Stimulated activated CD8-positive, alpha-beta memory T cell treated with anti-CD3 and anti-CD28 coated beads, Interleukin-12 subunit alpha, Interleukin-12 subunit beta, amount 100 ng/mL, for 24 hours (primary cell): Measurements from ENCODE around the gene CCDC74A.
"Not testable (repeated sequence)": the region's sequence is repeated elsewhere in the genome, so short reads cannot be mapped to it uniquely, and the experiment has no call there.

ENCODE experiments used
- DNase-seq: peaks from one replicate; pipeline ENCODE4 v3.0.0-alpha.2; 2020; ENCODE audit errors: extremely low read depth

Gene CCDC74A

GRCh38 chr2:131528981-131529863 is 1.5 kb downstream of the CCDC74A start:
- DNase-seq, result not testable (repeated sequence)

- DNase-seq, result not testable (repeated sequence)
These were observed 2.3 kb downstream of the CCDC74A start for GRCh38 chr2:131529864-131530445.

DNA sequence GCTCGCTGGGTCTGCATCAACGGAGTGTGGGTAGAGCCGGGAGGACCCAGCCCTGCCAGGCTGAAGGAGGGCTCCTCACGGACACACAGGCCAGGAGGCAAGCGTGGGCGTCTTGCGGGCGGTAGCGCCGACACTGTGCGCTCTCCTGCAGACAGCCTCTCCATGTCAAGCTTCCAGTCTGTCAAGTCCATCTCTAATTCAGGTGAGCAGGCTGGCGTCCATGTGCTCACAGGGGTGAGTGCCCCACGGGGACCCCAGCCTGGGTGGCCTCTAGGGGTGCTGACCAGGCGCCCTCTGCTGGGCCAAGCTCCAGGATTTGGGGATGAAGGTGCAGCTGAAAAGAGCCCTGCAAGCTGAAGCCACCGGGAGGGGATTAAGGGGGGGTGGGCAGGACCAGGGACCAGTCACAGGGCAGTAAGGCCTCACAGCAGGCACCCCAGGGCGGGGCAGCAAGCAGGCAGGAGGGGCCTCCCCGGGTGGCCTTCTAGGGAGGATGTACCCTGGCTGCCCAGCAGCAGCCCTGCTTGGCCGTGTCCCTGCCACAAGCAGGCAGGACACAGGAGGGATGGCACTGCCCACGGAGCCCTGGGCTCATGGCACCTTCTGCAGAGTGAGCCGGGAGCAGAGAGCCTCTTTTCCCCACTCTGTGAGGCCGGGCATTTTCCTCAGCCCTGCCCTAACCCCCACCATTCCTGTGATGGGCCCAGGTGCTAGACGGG is 3.1 kb downstream of the CCDC74A start:
- DNase-seq, result not testable (repeated sequence)

DNA sequence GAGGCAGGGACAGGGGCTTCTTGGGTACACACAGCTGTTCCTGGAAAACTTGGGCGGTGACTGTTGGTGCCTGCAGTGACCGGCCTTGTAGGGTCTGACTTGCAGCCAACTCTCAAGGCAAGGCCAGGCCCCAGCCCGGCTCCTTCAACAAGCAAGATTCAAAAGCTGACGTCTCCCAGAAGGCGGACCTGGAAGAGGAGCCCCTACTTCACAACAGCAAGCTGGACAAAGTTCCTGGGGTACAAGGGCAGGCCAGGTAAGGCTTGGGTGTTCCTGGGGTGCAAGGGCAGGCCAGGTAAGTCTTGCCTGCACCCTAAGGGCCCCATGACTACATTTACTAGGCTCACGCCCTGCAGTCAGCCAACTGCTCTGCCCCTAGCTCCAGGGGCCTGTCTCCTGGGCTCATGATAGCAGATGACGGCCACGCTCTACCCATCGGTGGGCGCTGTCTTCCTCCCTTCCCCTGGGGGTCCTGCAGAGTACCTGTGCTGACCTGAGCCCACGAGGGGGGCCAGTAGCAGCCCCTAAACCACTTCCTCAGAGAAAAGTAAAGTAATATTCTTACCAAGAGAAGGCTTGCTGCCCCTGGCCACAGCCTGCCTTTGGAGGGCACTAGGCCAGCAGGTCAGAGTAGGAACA is 4.0 kb downstream of the CCDC74A start:
- not testable (repeated sequence) for DNase-seq

DNA sequence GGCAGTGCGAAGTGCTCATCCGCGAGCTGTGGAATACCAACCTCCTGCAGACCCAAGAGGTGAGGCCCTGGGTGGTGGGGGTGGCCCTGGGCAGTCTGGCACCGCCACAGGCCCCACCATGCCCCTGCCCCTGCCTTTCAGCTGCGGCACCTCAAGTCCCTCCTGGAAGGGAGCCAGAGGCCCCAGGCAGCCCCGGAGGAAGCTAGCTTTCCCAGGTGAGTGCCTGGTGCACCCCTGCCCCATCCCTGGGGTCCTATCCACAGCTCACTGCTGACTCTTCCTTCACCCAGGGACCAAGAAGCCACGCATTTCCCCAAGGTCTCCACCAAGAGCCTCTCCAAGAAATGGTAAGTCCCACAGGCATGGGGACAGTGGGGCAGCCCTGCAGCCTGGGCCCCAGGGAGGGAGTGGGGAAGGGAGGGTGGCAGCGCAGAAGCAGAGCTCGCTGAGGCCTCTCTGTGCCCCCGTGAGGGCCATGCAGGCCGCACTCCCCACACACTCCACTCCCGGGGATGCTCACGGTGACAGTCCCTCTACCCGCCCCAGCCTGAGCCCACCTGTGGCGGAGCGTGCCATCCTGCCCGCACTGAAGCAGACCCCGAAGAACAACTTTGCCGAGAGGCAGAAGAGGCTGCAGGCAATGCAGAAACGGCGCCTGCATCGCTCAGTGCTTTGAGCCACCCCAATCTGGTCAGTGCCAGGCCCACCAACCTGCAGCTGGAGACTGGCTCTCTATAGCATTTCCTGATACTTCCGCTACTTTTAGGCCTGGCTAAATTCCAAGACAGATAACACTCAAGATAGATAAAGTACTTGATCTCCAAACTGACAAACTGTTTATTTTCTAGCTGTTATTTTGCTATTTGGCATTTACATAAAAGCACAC is 5.3 kb downstream of the CCDC74A start:
- DNase-seq, result not testable (repeated sequence)

- DNase-seq, result not testable (repeated sequence)
These were observed 6.1 kb downstream of the CCDC74A start for GRCh38 chr2:131533609-131534316.

GRCh38 chr2:131534317-131534672 is 6.6 kb downstream of the CCDC74A start:
- not testable (repeated sequence) for DNase-seq

DNA sequence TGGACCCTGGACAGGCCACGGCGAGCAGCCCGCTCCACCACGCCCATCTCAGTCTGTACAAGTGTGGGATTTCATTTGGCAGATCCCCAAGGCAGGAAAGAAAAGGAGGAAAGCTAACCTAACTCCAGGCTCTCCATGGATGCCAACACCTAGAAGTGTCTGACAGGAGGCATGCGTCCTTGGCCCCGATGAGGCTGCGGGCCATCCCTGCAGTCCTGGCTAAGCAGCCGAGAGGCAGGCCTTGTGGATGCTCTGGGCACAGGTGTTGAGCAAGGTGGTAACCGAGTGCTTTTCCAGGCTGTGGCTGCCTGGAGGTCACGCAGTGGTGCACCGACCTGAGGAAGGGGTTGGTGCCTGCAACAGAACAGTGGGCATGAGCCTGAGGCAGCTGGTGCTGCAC is 7.3 kb downstream of the CCDC74A start:
- DNase-seq, result not testable (repeated sequence)

DNA sequence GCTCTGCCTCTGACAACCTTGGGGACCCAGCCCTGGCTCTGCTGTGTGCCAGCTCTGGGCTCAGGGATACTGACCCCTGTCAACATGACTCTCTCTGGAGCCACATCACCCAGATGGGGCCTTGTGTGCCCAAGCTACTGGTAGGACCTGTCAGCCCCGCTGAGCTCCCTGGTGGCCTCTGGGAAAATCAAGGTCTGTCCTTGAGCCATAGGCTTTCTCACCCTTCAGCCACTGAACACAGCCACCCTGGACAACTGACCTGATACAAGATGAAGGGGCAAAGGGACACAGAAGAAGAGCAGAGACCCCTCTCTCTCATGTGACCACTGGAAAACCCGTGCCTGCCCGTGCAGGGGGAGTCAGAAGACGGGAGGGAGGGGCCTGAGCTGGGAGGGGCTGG is 7.8 kb downstream of the CCDC74A start:
- no peak for DNase-seq

DNA sequence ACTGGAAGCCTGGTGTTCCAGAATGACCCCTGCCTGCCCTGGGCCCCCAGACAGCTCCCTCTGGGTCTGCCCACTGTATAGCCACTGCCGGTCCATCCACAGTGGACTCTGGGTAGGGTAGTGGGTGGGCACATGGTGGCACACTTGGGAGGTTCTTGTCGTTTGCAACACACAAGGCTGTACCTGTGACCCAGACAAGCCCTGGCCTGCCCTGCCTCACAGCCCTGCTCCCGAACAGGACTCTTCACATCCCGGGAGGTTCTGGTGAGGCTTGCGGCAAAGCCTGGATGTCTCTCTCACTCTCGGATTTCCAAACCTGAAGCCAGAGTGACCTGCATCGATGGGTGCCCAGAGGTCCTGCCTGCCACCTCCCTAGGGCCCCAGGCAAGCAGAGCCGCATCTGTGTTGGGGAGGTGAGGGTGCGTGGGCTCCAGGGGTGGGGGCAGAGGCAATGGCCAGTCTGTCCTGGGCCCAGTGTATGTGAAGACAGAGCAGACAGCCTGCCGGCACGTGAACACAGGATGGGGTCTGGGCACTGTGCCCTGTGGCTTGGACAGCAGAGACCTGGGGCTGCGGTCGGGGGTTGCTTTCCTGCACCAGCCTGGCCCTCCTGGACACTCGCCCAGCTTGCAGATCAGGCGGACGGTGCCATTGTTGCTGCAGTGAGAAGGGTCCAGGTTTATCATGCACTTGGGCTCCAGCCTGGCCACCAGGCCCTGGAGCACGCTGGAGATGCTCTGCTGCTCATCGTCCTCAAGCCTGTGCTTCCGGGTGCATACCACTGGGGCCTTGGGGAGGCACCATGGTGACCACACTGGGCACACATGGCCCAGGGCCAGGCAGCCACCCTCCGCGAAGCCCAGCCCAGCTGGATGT is 8.5 kb downstream of the CCDC74A start:
- not testable (repeated sequence) for DNase-seq

- DNase-seq, result not testable (repeated sequence)
These were observed 9.2 kb downstream of the CCDC74A start for GRCh38 chr2:131536841-131537240.

DNA sequence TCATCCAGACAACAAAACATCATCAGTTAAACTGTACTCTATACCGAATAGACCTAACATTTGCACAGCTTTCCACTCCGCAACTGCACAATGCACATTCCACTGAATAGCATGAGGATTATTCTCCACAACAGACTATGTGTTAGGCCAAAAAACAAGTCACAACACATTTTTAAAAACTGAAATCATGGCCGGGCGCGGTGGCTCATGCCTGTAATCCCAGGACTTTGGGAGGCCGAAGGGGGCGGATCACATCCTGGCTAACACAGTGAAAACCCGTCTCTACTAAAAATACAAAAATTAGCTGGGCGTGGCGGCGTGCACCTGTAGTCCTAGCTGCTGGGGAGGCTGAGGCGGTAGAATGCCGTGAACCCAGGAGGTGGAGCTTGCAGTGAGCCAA is 11.2 kb downstream of the CCDC74A start:
- not testable (repeated sequence) for DNase-seq

- DNase-seq, result no peak
These were observed 15.0 kb downstream of the CCDC74A start for GRCh38 chr2:131542438-131543384.

DNA sequence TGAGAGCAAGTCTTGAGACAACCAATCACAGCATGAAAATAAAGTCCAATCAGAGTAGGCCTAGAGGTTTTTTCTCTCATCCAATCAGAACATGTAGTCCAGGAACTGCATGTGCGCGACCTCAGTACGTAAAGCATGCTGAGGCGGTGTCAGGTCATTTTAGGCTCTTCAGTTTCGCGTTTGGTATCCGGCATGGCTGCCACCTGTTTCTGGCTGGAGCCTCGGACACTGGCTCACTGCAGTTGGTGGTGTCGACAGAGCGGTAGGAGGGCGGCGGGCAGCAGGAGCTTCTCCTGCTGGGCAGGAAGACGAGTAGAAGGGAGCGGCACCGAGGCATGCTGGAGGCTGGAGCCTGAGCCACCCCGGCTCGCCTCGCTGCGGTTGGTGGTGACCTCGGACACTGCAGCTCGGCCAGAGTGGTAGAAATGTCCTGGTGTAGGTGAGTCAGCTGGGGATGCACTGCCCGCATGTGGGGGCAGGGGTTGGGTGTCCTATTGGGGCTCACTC is 15.8 kb downstream of the CCDC74A start:
- no peak for DNase-seq

DNA sequence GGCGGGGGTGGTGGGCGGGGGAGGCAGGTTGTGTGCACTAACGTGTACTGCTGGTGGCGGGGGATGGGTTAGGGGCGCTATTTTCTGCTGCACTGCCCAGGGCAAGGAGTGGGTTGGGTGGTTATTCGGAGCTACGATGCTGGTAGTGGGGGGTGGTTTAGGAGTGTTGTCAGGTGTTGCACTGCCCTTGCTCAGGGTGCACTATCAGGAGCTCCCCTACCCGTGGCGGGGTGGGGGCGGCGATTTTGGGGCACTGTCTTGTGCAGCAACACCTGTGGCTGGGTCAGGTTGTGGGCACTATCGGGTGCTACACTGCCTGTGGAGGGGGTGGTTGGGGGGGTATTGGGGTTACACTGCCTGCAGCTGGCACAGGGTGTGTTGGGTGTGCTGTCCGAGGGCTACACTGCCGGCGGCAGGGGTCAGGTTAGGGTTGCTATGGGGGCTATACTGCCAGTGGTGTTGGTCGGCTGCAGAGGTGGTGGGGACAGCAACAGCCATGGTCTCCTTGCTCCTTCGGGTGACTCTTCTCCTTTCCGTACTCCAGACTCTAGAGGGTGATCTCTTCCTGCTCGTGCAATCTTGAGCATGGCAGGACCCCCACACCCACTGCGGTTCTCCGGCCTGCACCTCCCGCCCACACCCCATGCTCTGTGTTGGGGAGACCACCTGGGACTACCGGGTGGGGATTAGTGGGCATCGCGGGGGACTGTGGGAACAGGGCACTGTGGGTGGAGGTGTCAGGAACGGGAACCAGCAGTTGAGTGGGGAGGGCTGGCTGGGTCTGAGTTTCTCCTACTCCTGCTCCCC is 16.5 kb downstream of the CCDC74A start:
- not testable (repeated sequence) for DNase-seq

DNA sequence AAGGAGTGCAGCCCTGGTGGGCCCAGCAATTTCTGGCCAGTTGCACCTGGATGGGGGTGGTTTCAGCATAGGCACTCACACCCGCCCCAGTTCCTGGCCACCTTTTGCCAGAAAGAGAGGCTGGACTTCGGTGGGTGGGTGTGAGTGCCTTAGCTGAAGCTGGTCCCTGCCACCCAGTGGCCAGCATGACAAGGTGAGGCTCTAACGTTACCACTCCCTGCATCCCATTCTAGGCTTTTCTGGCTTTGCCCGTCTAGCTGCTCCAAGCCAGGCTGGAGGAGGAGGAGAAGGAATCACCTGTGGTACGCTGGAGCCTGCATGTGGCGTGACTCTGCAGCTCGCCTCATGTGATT is 17.1 kb downstream of the CCDC74A start:
- DNase-seq, result not testable (repeated sequence)

DNA sequence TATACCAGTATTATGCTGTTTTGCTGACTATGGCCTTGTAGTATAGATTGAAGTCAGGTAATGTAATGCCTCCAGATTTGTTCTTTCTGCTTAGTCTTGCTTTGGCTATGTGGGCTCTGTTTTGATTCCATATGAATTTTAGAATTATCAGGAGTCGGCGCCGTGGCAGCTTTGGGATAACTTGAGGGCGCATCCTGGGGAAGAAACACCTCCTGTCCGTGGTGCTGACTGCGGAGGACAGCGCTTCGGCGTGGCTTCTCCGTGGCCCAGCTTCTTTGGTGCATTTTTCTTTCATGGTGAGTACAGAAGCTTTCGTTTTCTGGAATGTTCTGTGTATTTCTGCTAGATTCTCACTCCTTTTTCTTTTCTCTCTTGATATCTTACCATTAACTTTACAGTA is 25.2 kb downstream of the CCDC74A start:
- no peak for DNase-seq
